Measurements from ENCODE around the gene MRTFA.

DNA sequence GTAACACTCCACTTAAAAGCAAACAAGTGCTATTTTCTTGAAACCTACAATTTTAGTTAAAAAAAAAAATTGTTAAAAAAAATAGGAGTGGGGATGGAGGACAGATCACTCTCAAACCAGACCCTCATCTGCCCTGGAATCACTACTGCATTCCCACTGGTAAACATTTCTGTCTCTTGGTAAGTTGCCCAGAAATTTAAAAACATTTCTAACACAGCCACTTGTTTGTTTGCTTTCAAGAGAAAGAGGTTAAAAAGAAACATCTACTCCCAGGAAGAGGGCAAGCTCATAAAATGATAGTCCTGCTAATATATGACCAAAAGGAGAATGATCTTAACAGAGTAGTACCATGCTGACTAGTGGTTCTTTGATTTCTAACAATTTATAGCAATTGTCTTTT, 182.8 kb downstream of the MRTFA start:
- TF ChIP-seq, protein P1, sequence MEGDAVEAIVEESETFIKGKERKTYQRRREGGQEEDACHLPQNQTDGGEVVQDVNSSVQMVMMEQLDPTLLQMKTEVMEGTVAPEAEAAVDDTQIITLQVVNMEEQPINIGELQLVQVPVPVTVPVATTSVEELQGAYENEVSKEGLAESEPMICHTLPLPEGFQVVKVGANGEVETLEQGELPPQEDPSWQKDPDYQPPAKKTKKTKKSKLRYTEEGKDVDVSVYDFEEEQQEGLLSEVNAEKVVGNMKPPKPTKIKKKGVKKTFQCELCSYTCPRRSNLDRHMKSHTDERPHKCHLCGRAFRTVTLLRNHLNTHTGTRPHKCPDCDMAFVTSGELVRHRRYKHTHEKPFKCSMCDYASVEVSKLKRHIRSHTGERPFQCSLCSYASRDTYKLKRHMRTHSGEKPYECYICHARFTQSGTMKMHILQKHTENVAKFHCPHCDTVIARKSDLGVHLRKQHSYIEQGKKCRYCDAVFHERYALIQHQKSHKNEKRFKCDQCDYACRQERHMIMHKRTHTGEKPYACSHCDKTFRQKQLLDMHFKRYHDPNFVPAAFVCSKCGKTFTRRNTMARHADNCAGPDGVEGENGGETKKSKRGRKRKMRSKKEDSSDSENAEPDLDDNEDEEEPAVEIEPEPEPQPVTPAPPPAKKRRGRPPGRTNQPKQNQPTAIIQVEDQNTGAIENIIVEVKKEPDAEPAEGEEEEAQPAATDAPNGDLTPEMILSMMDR (IDR thresholded peaks at IDR 0.05 in 2 of 3, conservative IDR thresholded peaks at IDR 0.05 in 1 of 3; ENCODE audit: borderline replicate concordance in 1 of 3, insufficient read depth in 1 of 3, low read depth in 2 of 3, low read length in 2 of 3): no peak
- no peak for TF ChIP-seq POLR2AphosphoS5 (IDR thresholded peaks at IDR 0.05; ENCODE audit: low read depth, low read length)
- no peak for TF ChIP-seq CBX3 (IDR thresholded peaks at IDR 0.05; ENCODE audit: low read depth)
- TF ChIP-seq ZNF274 (IDR thresholded peaks at IDR 0.05; ENCODE audit: low read depth, low read length): no peak
- no peak for TF ChIP-seq JUND (IDR thresholded peaks at IDR 0.05)
- TF ChIP-seq EZH2 (IDR thresholded peaks at IDR 0.05): no peak
- TF ChIP-seq YY1 (IDR thresholded peaks at IDR 0.05; ENCODE audit: extremely low read depth, insufficient replicate concordance, low read depth, low read length): no peak
- no peak for TF ChIP-seq POLR2A (IDR thresholded peaks at IDR 0.05; ENCODE audit: borderline replicate concordance, extremely low read depth, insufficient read depth, insufficient read length)
- no peak for TF ChIP-seq ELF1 (IDR thresholded peaks at IDR 0.05; ENCODE audit: borderline replicate concordance, low read depth)
- no peak for TF ChIP-seq EZH2phosphoT487 (IDR thresholded peaks at IDR 0.05; ENCODE audit: borderline replicate concordance)
- TF ChIP-seq REST (IDR thresholded peaks at IDR 0.05; ENCODE audit: low read depth): no peak
- no peak for TF ChIP-seq SP1 (IDR thresholded peaks at IDR 0.05; ENCODE audit: low read depth)
- TF ChIP-seq, protein P2, sequence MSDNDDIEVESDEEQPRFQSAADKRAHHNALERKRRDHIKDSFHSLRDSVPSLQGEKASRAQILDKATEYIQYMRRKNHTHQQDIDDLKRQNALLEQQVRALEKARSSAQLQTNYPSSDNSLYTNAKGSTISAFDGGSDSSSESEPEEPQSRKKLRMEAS (IDR thresholded peaks at IDR 0.05): no peak
